ENCODE results near the gene SLC22A12. TPM values are rescaled to one million over a fixed set of nuclear protein-coding genes. Genes with fewer than 3 reads are reported as not detected.

The SLC22A12 gene
- total RNA-seq = not detected

GRCh38 chr11:64590763-64591221, at the start of gene SLC22A12:
Gene SLC22A12 (plus strand): TSS chr11:64591220. CDS start chr11:64591557, 337 bp downstream.

Other genes starting within 250 kb of the SLC22A12 start
- 10 to 100 TPM; 31.8 to 35.0 TPM for gene RPS6KA4, start 232.1 kb upstream of the SLC22A12 start, total RNA-seq
- gene SLC22A11, start 35.3 kb upstream of the SLC22A12 start, total RNA-seq = not detected
- gene NRXN2, start 132.0 kb downstream of the SLC22A12 start, total RNA-seq = under 1 TPM in 1 of 2 experiments, not detected in 1; 0.20 TPM
- 100 to 1,000 TPM; 250 to 274 TPM for gene RASGRP2, start 152.9 kb downstream of the SLC22A12 start, total RNA-seq
- gene PYGM, start 168.8 kb downstream of the SLC22A12 start, total RNA-seq = 1 to 10 TPM; 5.2 to 5.9 TPM
- gene SF1, start 187.3 kb downstream of the SLC22A12 start, total RNA-seq = 100 to 1,000 TPM; 467 to 471 TPM
- 10 to 100 TPM; 88.2 to 92.8 TPM for gene MAP4K2, start 212.0 kb downstream of the SLC22A12 start, total RNA-seq
- gene MEN1, start 219.3 kb downstream of the SLC22A12 start, total RNA-seq = 10 to 100 TPM; 34.8 to 37.5 TPM

Measured in activated naive CD4-positive, alpha-beta T cell treated with anti-CD3 and anti-CD28 coated beads, Interleukin-2, amount 10 ng/mL, durations not matched to agents 5 hours and 36 hours (primary cell).